Vagina (tissue), 2 donors: ENCODE data around the gene KIF16B.

Source experiments
- POLR2A ChIP-seq, 2 donors: fragments of 450-650 bp; IDR thresholded peaks; one replicate each; pipeline ENCODE4 v1.6.1; 2017; ENCODE audit warnings: antibody characterized with exemption in 2 of 2, mild to moderate bottlenecking in 2 of 2, moderate library complexity in 2 of 2
- TF ChIP-seq, protein P1 (sequence below), 3 experiments: fragments of 450-650 bp in 2 of 3; fragments of 200-600 bp in 1 of 3; sonication (generic) in 1 of 3; IDR thresholded peaks; one replicate each; pipeline ENCODE4 v1.5.1; 2017 to 2019; ENCODE audit warnings: antibody characterized with exemption in 3 of 3, mild to moderate bottlenecking in 2 of 3, moderate library complexity in 2 of 3

DNA sequence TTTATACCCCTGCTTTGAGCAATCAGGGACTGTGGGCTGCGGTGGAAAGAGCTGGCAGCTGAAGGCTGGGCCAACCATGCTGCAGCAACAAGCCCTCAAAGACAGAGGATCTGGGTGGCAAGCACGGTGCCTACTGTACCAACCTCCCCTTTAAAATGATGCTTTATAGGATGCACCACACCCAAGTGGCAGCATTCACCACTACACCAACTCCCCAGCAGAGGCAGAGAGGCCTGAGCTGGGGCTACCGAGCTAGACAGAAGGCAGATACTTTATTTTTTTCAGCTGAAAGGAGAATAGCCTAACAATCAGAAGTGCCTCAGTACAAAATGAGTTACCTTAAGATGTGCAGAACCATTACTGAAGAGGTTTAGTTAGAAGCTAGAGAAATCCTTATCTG, 31.4 kb downstream of the KIF16B start:
- TF ChIP-seq, protein P1, sequence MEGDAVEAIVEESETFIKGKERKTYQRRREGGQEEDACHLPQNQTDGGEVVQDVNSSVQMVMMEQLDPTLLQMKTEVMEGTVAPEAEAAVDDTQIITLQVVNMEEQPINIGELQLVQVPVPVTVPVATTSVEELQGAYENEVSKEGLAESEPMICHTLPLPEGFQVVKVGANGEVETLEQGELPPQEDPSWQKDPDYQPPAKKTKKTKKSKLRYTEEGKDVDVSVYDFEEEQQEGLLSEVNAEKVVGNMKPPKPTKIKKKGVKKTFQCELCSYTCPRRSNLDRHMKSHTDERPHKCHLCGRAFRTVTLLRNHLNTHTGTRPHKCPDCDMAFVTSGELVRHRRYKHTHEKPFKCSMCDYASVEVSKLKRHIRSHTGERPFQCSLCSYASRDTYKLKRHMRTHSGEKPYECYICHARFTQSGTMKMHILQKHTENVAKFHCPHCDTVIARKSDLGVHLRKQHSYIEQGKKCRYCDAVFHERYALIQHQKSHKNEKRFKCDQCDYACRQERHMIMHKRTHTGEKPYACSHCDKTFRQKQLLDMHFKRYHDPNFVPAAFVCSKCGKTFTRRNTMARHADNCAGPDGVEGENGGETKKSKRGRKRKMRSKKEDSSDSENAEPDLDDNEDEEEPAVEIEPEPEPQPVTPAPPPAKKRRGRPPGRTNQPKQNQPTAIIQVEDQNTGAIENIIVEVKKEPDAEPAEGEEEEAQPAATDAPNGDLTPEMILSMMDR (IDR thresholded peaks at IDR 0.05), result no peak
- no peak for TF ChIP-seq POLR2A (IDR thresholded peaks at IDR 0.05)
